ENCODE data around the gene ASB7. TPM values are rescaled to one million over a fixed set of nuclear protein-coding genes. Genes with fewer than 3 reads are reported as not detected.
A peak's percentile ranks its signal among the peaks of the same experiment; 100 is the strongest.
"Not testable (repeated sequence)": the region's sequence is repeated elsewhere in the genome, so short reads cannot be mapped to it uniquely, and the experiment has no call there.

Gene ASB7
- total RNA-seq, 4 donors from 2014 or later: 13.8 to 24.8 (median 18.8) TPM

DNA sequence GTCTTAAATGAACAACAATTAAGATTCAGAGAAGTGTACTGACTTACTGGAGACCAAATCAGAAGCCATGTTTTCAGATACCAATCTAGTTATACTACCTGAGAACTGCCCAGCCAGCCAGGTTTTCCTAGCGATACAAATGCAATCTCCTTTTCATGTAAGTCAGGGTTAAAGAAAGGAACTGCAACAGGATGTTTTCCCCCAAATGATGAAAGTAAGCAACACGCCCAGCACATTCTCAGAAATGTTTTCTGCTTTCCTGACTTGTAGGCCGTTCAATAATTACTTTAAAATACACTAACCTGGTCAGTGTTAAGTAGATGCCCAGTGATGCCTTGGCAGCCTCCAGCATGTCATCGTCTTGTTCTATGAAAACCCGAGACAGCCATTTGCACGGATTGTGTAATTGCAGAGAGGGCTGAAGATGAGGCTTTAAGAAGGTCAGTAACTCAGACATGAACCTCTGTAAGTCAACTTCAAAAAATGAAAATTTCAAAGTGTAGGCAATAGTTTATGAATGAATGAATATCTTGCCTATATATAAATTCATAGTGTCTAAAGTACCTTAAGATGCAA lies 30.7 kb upstream of the ASB7 start:
- no peak overlapping the region for H3K27ac ChIP-seq
- peaks cover 0 to 16% (median 0%) of the 10 kb centered on the region in 3 donors for H3K36me3 ChIP-seq
- H3K27me3 ChIP-seq: no peaks in the 10 kb centered on the region
- TF ChIP-seq, protein P1, sequence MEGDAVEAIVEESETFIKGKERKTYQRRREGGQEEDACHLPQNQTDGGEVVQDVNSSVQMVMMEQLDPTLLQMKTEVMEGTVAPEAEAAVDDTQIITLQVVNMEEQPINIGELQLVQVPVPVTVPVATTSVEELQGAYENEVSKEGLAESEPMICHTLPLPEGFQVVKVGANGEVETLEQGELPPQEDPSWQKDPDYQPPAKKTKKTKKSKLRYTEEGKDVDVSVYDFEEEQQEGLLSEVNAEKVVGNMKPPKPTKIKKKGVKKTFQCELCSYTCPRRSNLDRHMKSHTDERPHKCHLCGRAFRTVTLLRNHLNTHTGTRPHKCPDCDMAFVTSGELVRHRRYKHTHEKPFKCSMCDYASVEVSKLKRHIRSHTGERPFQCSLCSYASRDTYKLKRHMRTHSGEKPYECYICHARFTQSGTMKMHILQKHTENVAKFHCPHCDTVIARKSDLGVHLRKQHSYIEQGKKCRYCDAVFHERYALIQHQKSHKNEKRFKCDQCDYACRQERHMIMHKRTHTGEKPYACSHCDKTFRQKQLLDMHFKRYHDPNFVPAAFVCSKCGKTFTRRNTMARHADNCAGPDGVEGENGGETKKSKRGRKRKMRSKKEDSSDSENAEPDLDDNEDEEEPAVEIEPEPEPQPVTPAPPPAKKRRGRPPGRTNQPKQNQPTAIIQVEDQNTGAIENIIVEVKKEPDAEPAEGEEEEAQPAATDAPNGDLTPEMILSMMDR (IDR thresholded peaks at IDR 0.05): no peak
- no peak for TF ChIP-seq POLR2A (IDR thresholded peaks at IDR 0.05)
- no peaks in the 10 kb centered on the region for H3K9me3 ChIP-seq
- H3K4me3 ChIP-seq: no peak overlapping the region
- no peaks in the 10 kb centered on the region for H3K4me1 ChIP-seq
- no peak for DNase-seq

DNA sequence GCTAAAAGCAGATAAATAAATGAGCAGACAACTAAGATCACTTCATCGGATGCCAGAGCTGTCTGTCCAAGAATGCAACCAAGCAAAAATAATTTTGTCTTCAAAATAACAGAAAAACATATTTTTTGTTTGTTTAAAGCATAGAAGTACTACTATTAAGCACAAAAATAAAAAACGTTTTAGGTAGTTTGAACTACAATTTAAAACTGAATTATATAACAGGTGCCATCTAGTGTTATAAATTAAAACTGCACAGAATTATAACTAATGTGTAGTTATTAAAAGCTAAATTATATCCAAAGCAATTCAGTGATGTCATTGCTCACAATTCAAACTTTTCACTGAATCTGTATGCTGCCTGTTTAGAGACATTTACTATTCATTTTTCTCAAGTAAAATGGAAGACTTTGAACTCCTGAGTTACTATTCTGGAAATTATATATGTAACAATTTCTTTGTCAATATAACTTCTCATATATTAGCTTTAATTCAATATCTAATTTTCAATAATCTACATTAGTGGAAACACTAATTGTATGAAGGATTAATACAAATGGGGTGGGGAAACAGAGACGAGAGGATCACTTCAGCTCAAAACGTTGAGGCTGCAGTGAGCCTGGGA lies 29.9 kb upstream of the ASB7 start:
- no peak overlapping the region for H3K27ac ChIP-seq
- no peaks in the 10 kb centered on the region for H3K27me3 ChIP-seq
- H3K9me3 ChIP-seq: no peaks in the 10 kb centered on the region
- TF ChIP-seq, protein P1 (IDR thresholded peaks at IDR 0.05): peak in 5 of 6 experiments; percentile 21 to 53 (median 41)
- no peak for TF ChIP-seq POLR2A (IDR thresholded peaks at IDR 0.05)
- no peak overlapping the region for H3K4me3 ChIP-seq
- H3K4me1 ChIP-seq: no peaks in the 10 kb centered on the region
- peaks cover 0 to 16% (median 0%) of the 10 kb centered on the region in 3 donors for H3K36me3 ChIP-seq
- DNase-seq: no peak

DNA sequence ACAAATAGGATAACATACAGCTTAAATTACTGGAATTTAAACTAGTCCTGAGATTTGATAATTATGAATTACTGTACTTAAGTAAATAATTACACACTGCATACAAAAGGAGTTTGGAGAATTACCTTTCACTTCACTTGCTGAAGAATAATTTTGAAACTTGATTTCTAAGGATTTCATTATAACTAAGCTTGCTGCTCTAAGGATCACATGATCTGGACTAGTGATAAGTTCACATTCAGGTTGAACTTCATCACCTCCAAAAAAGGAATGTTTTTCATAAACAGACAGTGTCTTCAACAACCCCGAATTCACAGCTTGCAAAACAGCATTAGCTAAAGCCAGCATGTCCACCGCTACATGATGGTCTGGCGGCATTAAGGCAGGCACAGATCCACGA lies 28.9 kb upstream of the ASB7 start:
- no peaks in the 10 kb centered on the region for H3K4me1 ChIP-seq
- peaks cover 0 to 16% (median 0%) of the 10 kb centered on the region in 3 donors for H3K36me3 ChIP-seq
- no peak for TF ChIP-seq POLR2A (IDR thresholded peaks at IDR 0.05)
- TF ChIP-seq, protein P1 (IDR thresholded peaks at IDR 0.05): no peak
- H3K27ac ChIP-seq: no peak overlapping the region
- no peak for DNase-seq
- H3K9me3 ChIP-seq: no peaks in the 10 kb centered on the region
- H3K27me3 ChIP-seq: no peaks in the 10 kb centered on the region
- no peak overlapping the region for H3K4me3 ChIP-seq

DNA sequence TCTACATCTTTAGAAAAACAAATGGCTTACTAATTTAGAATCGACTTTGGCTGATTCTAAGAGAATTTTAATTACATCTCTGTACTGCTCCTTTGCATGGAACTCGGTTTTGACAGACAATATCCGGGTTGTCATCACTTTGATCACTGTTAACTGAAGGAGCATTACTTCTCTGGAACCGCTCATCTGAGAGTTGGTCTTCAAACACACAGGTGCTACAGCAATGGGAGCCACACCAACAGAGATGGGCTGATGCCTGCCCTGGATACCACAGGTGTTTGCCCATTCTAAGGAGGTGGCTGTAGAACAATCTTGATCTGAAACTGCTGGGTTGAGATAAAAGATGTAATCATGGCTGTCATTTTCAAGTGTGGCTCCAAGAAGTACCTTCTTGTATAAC lies 22.0 kb upstream of the ASB7 start:
- H3K36me3 ChIP-seq: no peaks in the 10 kb centered on the region
- no peak overlapping the region for H3K27ac ChIP-seq
- H3K4me1 ChIP-seq: no peaks in the 10 kb centered on the region
- no peaks in the 10 kb centered on the region for H3K27me3 ChIP-seq
- DNase-seq: no peak
- no peaks in the 10 kb centered on the region for H3K9me3 ChIP-seq
- TF ChIP-seq, protein P1 (IDR thresholded peaks at IDR 0.05): no peak
- no peak for TF ChIP-seq POLR2A (IDR thresholded peaks at IDR 0.05)
- H3K4me3 ChIP-seq: no peak overlapping the region

DNA sequence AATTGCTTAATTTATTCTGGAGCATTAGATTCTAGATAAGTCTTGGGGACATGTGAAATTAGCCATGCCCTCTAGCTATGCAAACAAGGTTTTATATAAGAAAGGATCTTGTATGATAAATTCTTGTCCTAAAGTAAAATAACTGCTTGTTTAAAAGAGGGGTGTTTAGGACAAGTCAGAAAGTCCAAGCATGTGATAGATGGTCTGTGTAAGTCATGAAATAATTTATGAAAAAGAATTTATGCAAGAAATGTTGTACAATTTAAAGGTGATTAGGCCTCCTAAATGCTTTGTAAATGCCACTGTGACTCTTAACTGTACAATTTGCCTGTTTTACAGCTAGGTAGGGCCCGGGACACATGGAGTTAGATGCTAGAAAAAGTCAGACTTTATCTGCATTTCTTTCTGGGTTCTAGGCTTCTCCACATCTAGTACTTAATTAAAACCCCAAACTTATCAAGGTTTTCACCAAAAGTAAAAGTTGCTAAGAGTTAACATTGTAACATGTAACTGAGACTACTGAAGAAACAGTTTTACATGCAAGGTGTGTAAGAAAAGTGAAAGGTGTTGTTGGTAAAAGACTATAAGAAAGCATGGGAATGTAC lies 13.6 kb upstream of the ASB7 start:
- no peaks in the 10 kb centered on the region for H3K27me3 ChIP-seq
- H3K27ac ChIP-seq: no peak overlapping the region
- H3K4me3 ChIP-seq: no peak overlapping the region
- H3K36me3 ChIP-seq: no peaks in the 10 kb centered on the region
- no peaks in the 10 kb centered on the region for H3K4me1 ChIP-seq
- peaks cover 0 to 4% (median 0%) of the 10 kb centered on the region in 4 donors for H3K9me3 ChIP-seq
- no peak for DNase-seq
- no peak for TF ChIP-seq POLR2A (IDR thresholded peaks at IDR 0.05)
- TF ChIP-seq, protein P1 (IDR thresholded peaks at IDR 0.05): no peak

DNA sequence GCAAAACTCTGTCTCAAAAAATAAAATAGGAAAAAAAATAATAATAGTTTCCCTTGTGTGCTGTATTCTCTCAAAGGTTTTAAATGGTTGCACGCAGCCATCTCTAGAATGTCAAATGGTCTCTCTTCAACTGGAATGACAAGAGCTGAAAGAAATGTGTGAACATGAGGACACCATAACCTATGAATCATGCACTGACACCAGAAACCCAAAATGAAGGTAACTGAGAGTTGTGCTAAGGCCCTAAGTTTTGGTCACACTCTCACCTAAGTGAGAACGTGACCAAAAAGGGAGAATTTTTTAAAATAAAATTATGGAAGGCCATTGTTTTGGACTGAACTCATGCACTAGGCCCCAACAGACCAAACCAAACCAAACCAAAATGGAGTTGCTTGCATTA lies 11.2 kb upstream of the ASB7 start:
- not testable (repeated sequence) for H3K36me3 ChIP-seq, H3K4me1 ChIP-seq, H3K9me3 ChIP-seq, H3K27ac ChIP-seq, H3K27me3 ChIP-seq, DNase-seq, H3K4me3 ChIP-seq

Measured in Peyer's patch (tissue), 4 donors.